Cardiac muscle cell (in vitro differentiated cells and primary cell): ENCODE results near the gene PITX1. TPM values are rescaled to one million over a fixed set of nuclear protein-coding genes. Genes with fewer than 3 reads are reported as not detected.

ENCODE experiments used
- DNase-seq, 2 donors: peaks; one replicate each; pipeline versions ENCODE4 v3.0.0 to v3.0.0-alpha.2; 2010 to 2017; ENCODE audit warnings: low read depth in 1 of 2, low spot score in 1 of 2
- H3K27ac ChIP-seq: fragments of 200-600 bp; sonication (generic); 2 replicates; pipeline ENCODE4 v1.5.1; 2016
- H3K27me3 ChIP-seq: fragments of 200-600 bp; sonication (generic); 2 replicates; pipeline ENCODE4 v1.6.0; 2016; ENCODE audit warnings: control low read depth
- H3K36me3 ChIP-seq: fragments of 200-600 bp; sonication (generic); 2 replicates; pipeline ENCODE4 v1.5.1; 2016; ENCODE audit warnings: control low read depth
- H3K4me1 ChIP-seq: fragments of 200-600 bp; sonication (generic); 2 replicates; pipeline ENCODE4 v1.8.1; 2017; ENCODE audit warnings: low read depth, mild to moderate bottlenecking, mixed run types
- H3K4me3 ChIP-seq: fragments of 200-600 bp; sonication (generic); 2 replicates; pipeline ENCODE4 v1.5.1; 2016; ENCODE audit warnings: mild to moderate bottlenecking
- H3K9me3 ChIP-seq: fragments of 200-600 bp; sonication (generic); 2 replicates; pipeline ENCODE4 v1.5.1; 2017; ENCODE audit warnings: low read depth, mild to moderate bottlenecking, control low read depth
- polyA plus RNA-seq: library from polyadenylated mRNA; unstranded; fragments of >200 nt; fragmentation: Nextera tagmentation; extraction: Ambion mirVana; gene quantifications from 2 replicates; pipeline ENCODE4 v1.2.1, GENCODE V29; 2016
- total RNA-seq: library from RNA; depleted of rRNA; stranded (reverse); fragments of >200 nt; gene quantifications from 2 replicates; pipeline ENCODE4 v1.2.3, GENCODE V29; 2016
- TF ChIP-seq, protein P1 (sequence below): IDR thresholded peaks from 2 replicates; pipeline ENCODE4 v1.5.1; 2012; ENCODE audit warnings: low read depth, mild to moderate bottlenecking, low read length

Gene PITX1
- total and polyA plus RNA-seq, 2 experiments from 2014 or later = 0.35 TPM; not detected in 1

- Histone ChIP-seq H3K4me3 (no peak overlapping the region), H3K4me1 (peaks cover 3% of the 10 kb centered on the region), H3K27me3 (peaks cover 100% of the 10 kb centered on the region), H3K36me3 (no peaks in the 10 kb centered on the region), H3K9me3 (no peaks in the 10 kb centered on the region), H3K27ac (no peak overlapping the region)
- DNase-seq = no peak
- TF ChIP-seq, protein P1, sequence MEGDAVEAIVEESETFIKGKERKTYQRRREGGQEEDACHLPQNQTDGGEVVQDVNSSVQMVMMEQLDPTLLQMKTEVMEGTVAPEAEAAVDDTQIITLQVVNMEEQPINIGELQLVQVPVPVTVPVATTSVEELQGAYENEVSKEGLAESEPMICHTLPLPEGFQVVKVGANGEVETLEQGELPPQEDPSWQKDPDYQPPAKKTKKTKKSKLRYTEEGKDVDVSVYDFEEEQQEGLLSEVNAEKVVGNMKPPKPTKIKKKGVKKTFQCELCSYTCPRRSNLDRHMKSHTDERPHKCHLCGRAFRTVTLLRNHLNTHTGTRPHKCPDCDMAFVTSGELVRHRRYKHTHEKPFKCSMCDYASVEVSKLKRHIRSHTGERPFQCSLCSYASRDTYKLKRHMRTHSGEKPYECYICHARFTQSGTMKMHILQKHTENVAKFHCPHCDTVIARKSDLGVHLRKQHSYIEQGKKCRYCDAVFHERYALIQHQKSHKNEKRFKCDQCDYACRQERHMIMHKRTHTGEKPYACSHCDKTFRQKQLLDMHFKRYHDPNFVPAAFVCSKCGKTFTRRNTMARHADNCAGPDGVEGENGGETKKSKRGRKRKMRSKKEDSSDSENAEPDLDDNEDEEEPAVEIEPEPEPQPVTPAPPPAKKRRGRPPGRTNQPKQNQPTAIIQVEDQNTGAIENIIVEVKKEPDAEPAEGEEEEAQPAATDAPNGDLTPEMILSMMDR = no peak
These were observed 3.6 kb upstream of the PITX1 start for GRCh38 chr5:135037519-135038204.

GRCh38 chr5:135036405-135036804, 2.4 kb upstream of the PITX1 start:
- no peak overlapping the region for H3K27ac ChIP-seq
- H3K27me3 ChIP-seq = peaks cover 100% of the 10 kb centered on the region
- peaks cover 3% of the 10 kb centered on the region for H3K4me1 ChIP-seq
- TF ChIP-seq, protein P1 = no peak
- H3K9me3 ChIP-seq = no peaks in the 10 kb centered on the region
- no peak for DNase-seq
- no peaks in the 10 kb centered on the region for H3K36me3 ChIP-seq
- H3K4me3 ChIP-seq = no peak overlapping the region

DNA sequence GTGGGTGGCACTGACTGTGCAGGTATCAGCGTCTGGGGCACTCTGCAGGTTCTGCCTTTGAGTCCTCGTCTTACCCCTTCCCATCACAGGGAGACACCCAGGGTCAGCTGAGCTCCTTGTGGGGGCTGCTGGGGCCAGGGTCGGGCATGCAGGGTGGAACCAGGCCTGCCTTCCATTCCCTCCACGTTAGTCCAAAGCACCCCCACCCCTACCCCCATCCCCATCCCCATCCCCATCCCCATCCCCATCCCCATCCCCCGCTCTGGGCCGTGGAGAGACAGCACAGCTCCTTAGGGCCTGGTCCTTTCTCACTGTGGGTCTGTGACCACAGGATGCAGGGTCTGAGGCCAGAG, 1.6 kb upstream of the PITX1 start:
- Histone ChIP-seq H3K27me3 (peaks cover 100% of the 10 kb centered on the region), H3K9me3 (no peaks in the 10 kb centered on the region), H3K4me3 (no peak overlapping the region), H3K36me3 (no peaks in the 10 kb centered on the region), H3K27ac (no peak overlapping the region), H3K4me1 (peaks cover 3% of the 10 kb centered on the region)
- no peak for DNase-seq
- TF ChIP-seq, protein P1 = no peak

GRCh38 chr5:135034963-135035677, 1.1 kb upstream of the PITX1 start:
- Histone ChIP-seq H3K9me3 (no peaks in the 10 kb centered on the region), H3K36me3 (no peaks in the 10 kb centered on the region), H3K4me1 (peaks cover 3% of the 10 kb centered on the region), H3K4me3 (no peak overlapping the region), H3K27me3 (peaks cover 100% of the 10 kb centered on the region), H3K27ac (no peak overlapping the region)
- no peak for DNase-seq
- TF ChIP-seq, protein P1 = no peak

DNA sequence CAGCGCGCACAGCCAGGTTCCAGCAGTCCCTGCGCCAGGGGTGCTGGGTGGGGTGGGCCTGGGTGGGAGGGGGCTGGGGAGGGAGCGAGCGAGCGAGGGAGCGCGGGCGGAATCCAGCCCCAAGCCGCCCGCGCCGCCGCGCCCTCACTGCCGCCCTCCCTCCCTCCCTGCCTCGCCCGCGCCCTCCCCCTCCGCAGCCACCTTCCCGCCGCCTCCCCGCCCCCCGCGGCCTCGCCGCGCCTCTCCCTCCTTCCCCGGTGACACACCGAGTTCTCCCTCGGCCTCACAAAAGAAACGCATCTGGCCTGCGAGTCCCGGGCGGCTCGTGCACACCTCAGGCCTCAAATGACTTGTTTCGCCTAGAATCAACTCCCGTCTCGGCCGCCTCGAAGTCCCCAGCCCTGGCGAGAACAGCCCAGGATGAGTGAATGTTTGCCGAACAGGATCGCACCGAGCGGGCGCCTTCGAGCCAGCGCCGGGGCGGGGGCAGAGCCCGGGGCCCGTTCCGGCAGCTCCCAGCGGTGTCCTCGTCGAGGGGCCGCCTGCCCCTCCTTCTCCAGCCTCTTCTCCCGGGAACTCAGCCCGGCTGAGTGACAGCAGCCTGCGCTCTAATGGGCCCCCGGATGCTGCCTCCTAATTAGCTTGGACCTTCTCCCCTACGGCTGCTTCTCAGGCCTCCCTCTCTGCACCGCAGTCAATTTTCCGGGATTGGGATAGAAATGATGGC, 371 bp upstream of the PITX1 start:
- H3K27ac ChIP-seq = no peak overlapping the region
- DNase-seq = peak in 1 of 2 donors; percentile 33
- peaks cover 100% of the 10 kb centered on the region for H3K27me3 ChIP-seq
- TF ChIP-seq, protein P1 = no peak
- no peaks in the 10 kb centered on the region for H3K9me3 ChIP-seq
- peaks cover 3% of the 10 kb centered on the region for H3K4me1 ChIP-seq
- H3K36me3 ChIP-seq = no peaks in the 10 kb centered on the region
- H3K4me3 ChIP-seq = peak overlapping the region; percentile 16
